Body of pancreas (tissue), 4 donors: ENCODE results near the gene FAM20C. TPM values are rescaled to one million over a fixed set of nuclear protein-coding genes. Genes with fewer than 3 reads are reported as not detected.

Experiments
- ATAC-seq: fragments of 150-250 bp; one replicate; pipeline ENCODE4 v1.9.1; 2016
- DNase-seq, 4 donors: peaks; one replicate each; pipeline ENCODE4 v3.0.0-alpha.2; 2019
- H3K27ac ChIP-seq, 4 donors: fragments of 200-600 bp; sonication (generic); 1 replicate in 3 of 4; 2 replicates in 1 of 4; pipeline versions ENCODE4 v1.5.1 to v1.6.1; 2016 to 2019; ENCODE audit warnings: mild to moderate bottlenecking in 1 of 4, mixed read lengths in 1 of 4, moderate library complexity in 1 of 4
- H3K27me3 ChIP-seq, 2 donors: fragments of 200-600 bp; sonication (generic); one replicate each; pipeline ENCODE4 v1.6.0; 2016; ENCODE audit warnings: mild to moderate bottlenecking in 1 of 2
- H3K36me3 ChIP-seq, 2 donors: fragments of 200-600 bp; sonication (generic); replicated peaks in 1 of 2; 2 replicates each; pipeline ENCODE4 v1.5.1; 2016; ENCODE audit warnings: low read depth in 2 of 2; ENCODE audit not compliant: insufficient read depth in 1 of 2
- H3K4me1 ChIP-seq: fragments of 200-600 bp; sonication (generic); one replicate; pipeline ENCODE4 v1.6.0; 2016
- H3K4me3 ChIP-seq, 2 donors: fragments of 200-600 bp; sonication (generic); 1 replicate in 1 of 2; 2 replicates in 1 of 2; pipeline ENCODE4 v1.5.1; 2016 to 2019
- H3K9me3 ChIP-seq, 3 donors: fragments of 200-600 bp; sonication (generic); 1 replicate in 2 of 3; 2 replicates in 1 of 3; pipeline ENCODE4 v1.5.1; 2016
- CTCF ChIP-seq, 7 experiments: fragments of 450-650 bp in 4 of 7; fragments of 200-600 bp in 3 of 7; sonication (generic) in 3 of 7; IDR thresholded peaks; one replicate each; pipeline ENCODE4 v1.5.1; 2016 to 2019; ENCODE audit warnings: antibody characterized with exemption in 7 of 7
- POLR2A ChIP-seq, 3 donors: fragments of 450-650 bp; IDR thresholded peaks; one replicate each; pipeline ENCODE4 v1.6.1; 2016; ENCODE audit warnings: antibody characterized with exemption in 3 of 3, mild to moderate bottlenecking in 2 of 3
- WGBS, 2 donors: methylation state at CpG; one replicate each; pipeline ENCODE4 v1.1.5; 2017; 5-methylcytosine and 5-hydroxymethylcytosine counted together
- intact Hi-C: fragments of 100-400 bp; cut with DNase I; formaldehyde crosslinking; loops from one replicate; pipeline ENCODE4 v1.15.1; 2023
- total RNA-seq, 2 donors: library from RNA; depleted of rRNA; stranded (reverse); fragments of >200 nt; gene quantifications; one replicate each; pipeline ENCODE4 v1.1.0, GENCODE V29; 2016

FAM20C gene
- total RNA-seq, 2 donors from 2014 or later = 12.7 to 26.0 TPM

- H3K27me3 ChIP-seq = no peaks in the 10 kb centered on the region
- H3K36me3 ChIP-seq = no peaks in the 10 kb centered on the region
- no peaks in the 10 kb centered on the region for H3K9me3 ChIP-seq
- H3K4me1 ChIP-seq = peaks cover 8% of the 10 kb centered on the region
- no peak overlapping the region for H3K4me3 ChIP-seq
- no peak for TF ChIP-seq CTCF (IDR thresholded peaks at IDR 0.05)
- no peak for TF ChIP-seq POLR2A (IDR thresholded peaks at IDR 0.05)
- ATAC-seq (no peak), DNase-seq (no peak)
- WGBS, 2 donors = 82% methylated on average over 27 to 28 of the region's 28 CpGs
- no peak overlapping the region for H3K27ac ChIP-seq
- intact Hi-C loops = no loop called here
These were observed 5.0 kb upstream of the FAM20C start for GRCh38 chr7:187227-187927.

- TF ChIP-seq POLR2A (IDR thresholded peaks at IDR 0.05) (no peak), CTCF (IDR thresholded peaks at IDR 0.05) (no peak)
- no peak overlapping the region for H3K4me3 ChIP-seq
- H3K27ac ChIP-seq = no peak overlapping the region
- ATAC-seq (no peak), DNase-seq (no peak)
- intact Hi-C loops = no loop called here
- H3K36me3 ChIP-seq = no peaks in the 10 kb centered on the region
- no peaks in the 10 kb centered on the region for H3K9me3 ChIP-seq
- 81 to 92% methylated on average over 11 of the region's 11 CpGs for WGBS, 2 donors
- H3K4me1 ChIP-seq = peaks cover 8% of the 10 kb centered on the region
- H3K27me3 ChIP-seq = no peaks in the 10 kb centered on the region
These were observed 4.2 kb upstream of the FAM20C start for GRCh38 chr7:188174-188573.

- Histone ChIP-seq H3K36me3 (no peaks in the 10 kb centered on the region), H3K27ac (no peak overlapping the region), H3K9me3 (no peaks in the 10 kb centered on the region), H3K4me1 (peaks cover 15% of the 10 kb centered on the region), H3K27me3 (no peaks in the 10 kb centered on the region), H3K4me3 (no peak overlapping the region)
- WGBS, 2 donors = 71 to 78% methylated on average over 19 to 23 of the region's 24 CpGs
- ATAC-seq (no peak), DNase-seq (no peak)
- TF ChIP-seq POLR2A (IDR thresholded peaks at IDR 0.05) = no peak
- no peak for TF ChIP-seq CTCF (IDR thresholded peaks at IDR 0.05)
- intact Hi-C loops = no loop called here
These were observed 3.5 kb upstream of the FAM20C start for GRCh38 chr7:188727-189500.

GRCh38 chr7:189719-190118 lies 2.7 kb upstream of the FAM20C start:
- Histone ChIP-seq H3K4me1 (peaks cover 23% of the 10 kb centered on the region), H3K36me3 (no peaks in the 10 kb centered on the region), H3K27ac (no peak overlapping the region), H3K9me3 (no peaks in the 10 kb centered on the region), H3K4me3 (no peak overlapping the region), H3K27me3 (no peaks in the 10 kb centered on the region)
- no peak for DNase-seq
- 67 to 91% methylated on average over 4 of the region's 4 CpGs for WGBS, 2 donors
- ATAC-seq = no peak
- TF ChIP-seq POLR2A (IDR thresholded peaks at IDR 0.05) (no peak), CTCF (IDR thresholded peaks at IDR 0.05) (no peak)
- intact Hi-C loops = no loop called here
